22Rv1 (cell line): ENCODE measurements around the gene PHPT1.
A peak's percentile ranks its signal among the peaks of the same experiment; 100 is the strongest.

Source experiments
- H3K27ac ChIP-seq: fragments of 450-650 bp; 2 replicates; pipeline ENCODE4 v1.5.1; 2017
- ZFX ChIP-seq: fragments of 450-650 bp; IDR thresholded peaks from 2 replicates; pipeline ENCODE4 v1.6.1; 2017; ENCODE audit warnings: antibody characterized with exemption, borderline replicate concordance
- TF ChIP-seq, protein P1 (sequence below): fragments of 450-650 bp; IDR thresholded peaks from 2 replicates; pipeline ENCODE4 v1.5.1; 2017; ENCODE audit warnings: mild to moderate bottlenecking

The PHPT1 gene

DNA sequence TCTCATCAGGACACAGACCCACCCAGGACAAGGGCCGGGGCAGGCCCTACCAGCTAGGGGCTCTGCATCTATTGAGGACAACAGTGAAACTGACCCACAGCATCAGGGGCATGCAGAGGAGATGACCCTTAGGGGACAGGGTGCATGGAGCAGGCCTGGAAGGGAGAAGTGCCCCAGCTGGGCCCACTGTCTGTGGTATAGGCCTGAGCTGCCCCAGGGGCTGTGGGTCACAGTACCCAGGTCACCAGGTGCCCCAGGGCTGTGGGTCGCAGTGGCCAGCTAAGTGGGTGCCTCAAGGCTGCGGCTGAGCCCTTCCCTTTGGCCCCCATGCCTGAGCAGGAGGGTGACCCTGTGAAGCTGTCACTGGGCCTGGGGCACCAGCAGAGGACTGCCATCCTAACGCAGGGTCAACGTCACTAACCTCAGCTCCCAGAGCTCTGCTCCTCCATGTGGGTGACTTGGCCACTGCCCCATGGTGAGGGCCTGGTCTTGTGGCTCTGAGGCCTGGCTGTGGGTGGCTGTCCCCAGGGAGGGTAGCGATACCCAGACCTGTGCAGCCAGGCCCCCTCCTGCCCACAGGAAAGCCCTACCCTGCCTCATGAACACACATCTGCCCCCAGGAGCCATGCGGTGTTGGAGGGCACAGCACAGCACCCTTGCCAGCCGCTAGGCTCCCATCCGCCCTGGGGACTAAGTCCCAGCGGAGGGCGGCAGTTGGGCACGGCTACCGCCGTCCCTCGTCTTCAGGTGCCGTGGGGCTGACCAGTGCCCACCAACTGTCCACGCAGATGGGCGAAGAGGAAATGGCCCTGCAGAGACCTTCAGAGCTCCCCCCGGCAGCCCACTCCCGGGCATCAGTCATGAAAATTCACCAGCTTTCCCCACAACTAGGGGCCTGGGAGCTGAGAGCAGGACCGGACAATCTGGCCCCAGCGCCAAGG, 12.0 kb downstream of the PHPT1 start:
- no peak overlapping the region for H3K27ac ChIP-seq
- no peak for TF ChIP-seq ZFX
- TF ChIP-seq, protein P1, sequence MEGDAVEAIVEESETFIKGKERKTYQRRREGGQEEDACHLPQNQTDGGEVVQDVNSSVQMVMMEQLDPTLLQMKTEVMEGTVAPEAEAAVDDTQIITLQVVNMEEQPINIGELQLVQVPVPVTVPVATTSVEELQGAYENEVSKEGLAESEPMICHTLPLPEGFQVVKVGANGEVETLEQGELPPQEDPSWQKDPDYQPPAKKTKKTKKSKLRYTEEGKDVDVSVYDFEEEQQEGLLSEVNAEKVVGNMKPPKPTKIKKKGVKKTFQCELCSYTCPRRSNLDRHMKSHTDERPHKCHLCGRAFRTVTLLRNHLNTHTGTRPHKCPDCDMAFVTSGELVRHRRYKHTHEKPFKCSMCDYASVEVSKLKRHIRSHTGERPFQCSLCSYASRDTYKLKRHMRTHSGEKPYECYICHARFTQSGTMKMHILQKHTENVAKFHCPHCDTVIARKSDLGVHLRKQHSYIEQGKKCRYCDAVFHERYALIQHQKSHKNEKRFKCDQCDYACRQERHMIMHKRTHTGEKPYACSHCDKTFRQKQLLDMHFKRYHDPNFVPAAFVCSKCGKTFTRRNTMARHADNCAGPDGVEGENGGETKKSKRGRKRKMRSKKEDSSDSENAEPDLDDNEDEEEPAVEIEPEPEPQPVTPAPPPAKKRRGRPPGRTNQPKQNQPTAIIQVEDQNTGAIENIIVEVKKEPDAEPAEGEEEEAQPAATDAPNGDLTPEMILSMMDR = no peak

- TF ChIP-seq, protein P1 = no peak
- no peak for TF ChIP-seq ZFX
- H3K27ac ChIP-seq = no peak overlapping the region
These were observed 12.8 kb downstream of the PHPT1 start for GRCh38 chr9:136861874-136862457.

DNA sequence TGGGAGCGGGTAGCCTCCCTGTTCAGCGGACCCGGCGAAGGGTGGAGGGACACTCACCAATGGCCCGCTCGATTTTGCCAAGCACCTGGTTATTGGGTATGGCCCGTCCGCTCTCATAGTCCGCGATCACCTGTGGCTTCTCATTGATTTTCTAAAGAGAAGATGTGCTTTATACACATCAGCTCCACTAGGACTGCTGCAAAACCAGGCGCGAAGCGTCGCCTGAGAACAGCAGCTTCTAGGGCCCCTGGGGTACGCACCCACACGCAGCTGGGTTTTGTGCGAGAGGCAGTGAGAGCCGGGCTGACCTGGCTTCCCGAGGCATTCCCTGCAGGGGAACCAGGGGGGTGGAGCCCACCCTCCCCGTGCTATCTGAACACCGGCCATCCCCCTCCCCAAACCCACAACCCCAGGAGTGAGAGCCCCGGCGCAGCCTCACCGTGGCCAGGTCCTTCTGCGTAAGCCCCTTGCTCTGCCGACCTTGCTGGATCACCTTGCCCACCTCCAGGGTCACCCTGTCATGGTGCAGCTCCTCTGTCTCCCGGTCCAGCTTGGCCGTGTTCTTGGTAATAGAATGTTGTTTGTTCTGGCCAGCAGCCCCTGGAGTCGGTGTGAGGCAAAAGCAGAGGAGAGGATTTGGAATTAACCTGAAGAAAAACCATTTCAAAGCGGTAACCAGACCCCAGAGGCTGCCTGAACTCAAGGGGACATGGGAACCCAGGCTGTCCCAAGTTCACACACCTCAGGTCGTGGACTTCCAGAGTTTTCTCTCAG, 13.8 kb downstream of the PHPT1 start:
- TF ChIP-seq, protein P1 = no peak
- TF ChIP-seq ZFX = no peak
- no peak overlapping the region for H3K27ac ChIP-seq

DNA sequence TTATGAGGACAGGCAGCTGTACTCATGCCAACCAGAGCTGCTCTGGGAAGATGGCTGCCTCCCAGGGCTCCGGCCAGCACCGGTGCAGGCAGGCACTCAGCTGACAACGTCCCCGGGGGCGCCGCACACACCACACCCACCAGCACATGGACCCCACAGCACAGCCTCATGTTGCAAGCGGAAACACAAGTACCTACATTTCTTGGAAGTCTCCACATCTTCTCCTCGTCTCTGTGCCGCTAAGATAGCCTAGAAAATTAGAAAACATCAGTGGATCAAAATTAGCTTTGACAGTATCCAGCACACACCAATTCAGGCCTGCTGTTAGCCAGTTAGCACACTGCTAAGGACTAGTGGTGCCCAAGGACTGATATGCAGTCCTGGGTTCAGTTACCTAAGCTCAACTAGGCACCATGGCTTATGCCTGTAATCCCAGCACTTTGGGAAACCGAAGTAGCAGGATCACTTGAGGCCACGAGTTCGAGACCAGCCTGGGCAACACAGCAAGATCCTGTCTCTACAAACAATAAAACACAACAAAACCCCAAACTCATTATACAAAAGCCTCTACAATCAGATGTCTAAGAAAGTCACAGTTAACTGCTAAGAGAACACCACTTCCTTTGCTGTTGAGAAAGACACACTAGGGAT, 14.5 kb downstream of the PHPT1 start:
- H3K27ac ChIP-seq = no peak overlapping the region
- TF ChIP-seq, protein P1 = no peak
- TF ChIP-seq ZFX = no peak

DNA sequence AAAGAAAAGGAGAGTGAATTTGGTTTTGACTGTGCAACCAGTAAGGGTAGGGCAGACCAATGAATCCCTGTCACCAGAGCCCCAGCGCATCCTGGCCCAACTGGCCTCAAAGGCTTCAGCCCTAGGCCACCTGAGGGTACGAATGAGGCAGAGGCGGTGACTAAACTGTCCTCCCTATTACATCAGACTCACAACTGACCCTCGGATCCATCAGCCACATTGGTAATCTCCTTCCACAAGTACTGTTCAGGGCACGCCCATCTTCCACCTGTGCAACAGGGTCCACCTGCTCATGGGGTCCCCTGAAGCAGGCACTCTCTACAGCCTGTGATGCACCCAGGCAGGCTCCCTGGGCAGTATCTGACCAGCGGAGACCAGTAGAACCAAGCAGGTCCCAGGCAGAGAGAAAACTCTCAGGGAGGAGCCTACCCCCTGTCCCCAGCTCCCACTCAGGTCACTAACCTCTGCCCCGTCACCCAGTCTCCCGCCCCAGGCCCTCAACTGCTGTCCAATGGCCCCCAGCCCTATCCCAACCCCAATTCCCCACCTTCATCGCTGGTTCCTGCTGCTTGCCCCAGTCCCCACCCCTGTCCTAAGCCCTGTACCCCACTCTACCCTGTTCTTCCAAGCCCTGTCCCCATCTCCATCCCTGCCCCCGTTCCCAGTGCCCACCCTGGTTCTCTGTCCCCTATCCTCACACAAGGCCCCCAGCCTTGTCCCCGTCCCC, 16.0 kb downstream of the PHPT1 start:
- peak overlapping the region; percentile 77 for H3K27ac ChIP-seq

GRCh38 chr9:136865768-136866103, 16.5 kb downstream of the PHPT1 start:
- TF ChIP-seq, protein P1 = no peak
- no peak for TF ChIP-seq ZFX
- H3K27ac ChIP-seq = peak overlapping the region; percentile 77

More for the DNA sequence above, 16.0 kb downstream of the PHPT1 start:
- TF ChIP-seq, protein P1 = no peak
- TF ChIP-seq ZFX = no peak

DNA sequence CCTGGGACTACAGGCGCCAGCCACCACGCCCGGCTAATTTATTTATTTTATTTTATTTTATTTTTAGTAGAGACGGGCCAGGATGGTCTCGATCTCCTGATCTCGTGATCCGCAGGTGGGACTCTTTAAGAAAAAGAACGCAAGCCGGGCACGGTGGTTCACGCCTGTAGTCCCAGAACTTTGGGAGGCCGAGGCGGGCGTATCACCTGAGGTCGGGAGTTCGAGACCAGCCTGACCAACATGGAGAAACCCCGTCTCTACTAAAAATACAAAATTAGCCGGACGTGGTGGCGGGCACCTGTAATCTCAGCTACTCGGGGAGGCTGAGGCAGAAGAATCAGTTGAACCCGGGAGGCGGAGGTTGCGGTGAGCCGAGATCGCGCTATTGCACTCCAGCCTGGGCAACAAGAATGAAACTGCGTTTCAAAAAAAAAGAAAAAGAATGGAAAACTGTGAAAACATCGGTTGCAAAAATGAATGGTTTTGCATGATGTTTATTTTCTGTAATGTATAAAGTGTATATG, 17.8 kb downstream of the PHPT1 start:
- H3K27ac ChIP-seq = peak overlapping the region; percentile 77
